GM19035 (cell line): Measurements from ENCODE around the gene FN1.
A peak's percentile ranks its signal among the peaks of the same experiment; 100 is the strongest.

Source experiments
- ATAC-seq: cut with Tn5 transposase; IDR thresholded peaks from one replicate; pipeline ENCODE4 v1.9.1; 2021; ENCODE audit not compliant: unreplicated experiment

The FN1 gene

DNA sequence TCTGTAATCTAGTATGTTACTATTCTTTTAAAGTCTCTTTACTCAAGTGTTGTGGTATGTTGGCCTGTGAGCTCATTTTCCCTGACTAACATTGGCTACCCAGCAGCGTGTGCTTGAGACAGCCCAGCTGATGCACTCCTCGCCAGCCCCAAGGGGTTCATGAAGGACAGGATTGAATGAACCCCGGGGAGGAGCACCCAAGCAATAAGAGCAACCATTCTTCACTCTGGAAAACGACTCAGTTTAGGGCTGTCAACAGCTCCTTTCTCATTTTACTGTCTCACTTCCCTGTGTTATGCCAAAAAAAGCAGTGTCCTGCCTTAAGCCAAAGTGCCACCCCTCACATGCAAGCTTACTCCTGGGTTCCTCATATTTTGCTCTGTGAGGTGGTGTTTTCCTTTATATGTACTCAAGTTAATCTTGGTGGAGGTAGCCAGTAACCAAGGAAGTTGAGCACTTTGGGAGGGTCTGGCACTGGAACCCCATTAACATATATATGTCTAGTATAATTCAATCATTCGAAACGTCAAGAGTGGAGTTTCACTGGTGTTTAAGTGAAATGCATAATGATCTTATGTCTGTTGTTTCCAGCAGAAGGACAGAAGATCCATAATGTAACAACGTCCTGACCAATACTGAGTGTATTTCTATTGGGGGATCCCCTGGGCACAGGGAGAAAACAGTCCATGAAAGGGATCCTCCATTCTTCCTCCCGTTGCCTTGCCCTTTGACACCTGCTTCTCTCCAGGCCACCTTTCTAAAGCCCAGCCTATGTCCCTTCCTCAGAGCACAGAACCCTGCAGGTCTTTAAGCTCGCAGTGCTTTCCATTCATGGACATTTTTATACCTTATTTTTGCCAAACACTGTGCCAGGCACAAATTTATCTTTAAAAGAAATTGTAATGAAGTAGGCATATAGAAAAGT, 80.8 kb downstream of the FN1 start:
- ATAC-seq = no peak

DNA sequence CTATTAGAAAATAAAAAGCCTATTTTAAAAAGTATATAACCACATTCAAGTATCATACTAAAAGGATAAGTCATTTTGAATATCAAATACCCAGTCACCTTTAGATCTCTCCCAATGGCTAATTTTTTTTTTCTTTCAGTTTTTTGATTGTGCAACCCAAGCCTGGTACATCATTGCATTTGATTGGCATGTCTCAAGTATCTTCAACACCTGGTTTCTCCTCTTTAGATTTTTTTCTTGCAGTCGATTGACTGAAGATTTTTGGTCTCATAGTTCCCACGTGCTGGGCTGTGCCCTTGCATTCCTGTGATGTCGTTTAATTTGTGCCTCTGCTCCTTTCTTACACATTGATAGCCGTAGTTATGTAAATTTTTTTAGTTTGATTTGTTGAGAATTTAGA, 83.3 kb downstream of the FN1 start:
- no peak for ATAC-seq

DNA sequence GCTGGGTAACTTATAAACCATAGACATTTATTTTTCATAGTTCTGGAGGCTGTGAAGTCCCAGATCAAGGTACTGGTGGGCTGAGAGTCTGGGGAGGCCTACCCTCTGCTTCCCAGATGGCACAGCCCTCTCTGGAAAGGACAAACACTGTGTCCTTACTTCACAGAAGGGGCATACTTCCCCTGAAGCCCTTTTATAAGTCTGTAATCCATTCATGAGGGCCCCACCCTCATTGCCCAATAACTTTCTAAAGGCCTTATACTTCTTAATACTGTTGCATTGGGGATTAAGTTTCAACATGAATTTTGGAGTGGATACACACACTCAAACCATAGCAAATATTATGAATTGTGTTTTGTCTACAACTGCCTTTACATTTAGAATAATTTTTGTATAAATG, 88.0 kb downstream of the FN1 start:
- ATAC-seq = no peak

DNA sequence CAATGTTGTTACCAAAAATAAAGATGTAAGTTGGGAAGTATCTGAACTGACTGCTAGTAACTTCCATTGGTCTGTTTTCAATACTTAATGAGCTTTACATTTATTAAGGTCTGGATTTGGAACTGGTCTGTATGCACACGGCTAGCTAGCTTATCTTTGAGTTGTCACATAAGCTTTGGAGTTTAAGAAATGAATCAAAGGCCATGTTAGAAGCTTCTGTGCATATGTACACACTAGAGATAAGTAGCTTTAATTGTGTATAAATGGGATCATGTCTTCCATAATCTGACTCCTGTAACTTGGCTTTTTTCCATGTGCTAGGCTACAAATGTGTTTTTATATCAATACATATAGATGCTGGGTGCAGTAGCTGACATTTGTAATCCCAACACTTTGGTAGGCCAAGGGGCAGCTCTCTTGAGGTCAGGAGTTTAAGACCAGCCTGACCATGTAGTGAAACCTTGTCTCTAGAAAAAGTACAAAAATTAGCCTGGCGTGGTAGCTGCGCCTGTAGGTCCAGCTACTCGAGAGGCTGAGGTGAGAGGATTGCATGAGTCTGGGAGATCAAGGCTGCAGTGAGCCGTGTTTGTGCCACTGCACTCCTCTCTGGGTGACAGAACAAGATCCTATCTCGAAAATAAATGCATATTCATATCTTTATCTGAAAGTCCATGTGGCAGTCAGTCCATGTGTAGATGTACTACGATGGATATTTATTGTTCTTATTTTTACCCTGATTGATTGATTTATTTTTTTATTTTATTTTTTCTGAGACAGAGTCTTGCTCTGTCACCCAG, 96.8 kb downstream of the FN1 start:
- ATAC-seq = no peak

DNA sequence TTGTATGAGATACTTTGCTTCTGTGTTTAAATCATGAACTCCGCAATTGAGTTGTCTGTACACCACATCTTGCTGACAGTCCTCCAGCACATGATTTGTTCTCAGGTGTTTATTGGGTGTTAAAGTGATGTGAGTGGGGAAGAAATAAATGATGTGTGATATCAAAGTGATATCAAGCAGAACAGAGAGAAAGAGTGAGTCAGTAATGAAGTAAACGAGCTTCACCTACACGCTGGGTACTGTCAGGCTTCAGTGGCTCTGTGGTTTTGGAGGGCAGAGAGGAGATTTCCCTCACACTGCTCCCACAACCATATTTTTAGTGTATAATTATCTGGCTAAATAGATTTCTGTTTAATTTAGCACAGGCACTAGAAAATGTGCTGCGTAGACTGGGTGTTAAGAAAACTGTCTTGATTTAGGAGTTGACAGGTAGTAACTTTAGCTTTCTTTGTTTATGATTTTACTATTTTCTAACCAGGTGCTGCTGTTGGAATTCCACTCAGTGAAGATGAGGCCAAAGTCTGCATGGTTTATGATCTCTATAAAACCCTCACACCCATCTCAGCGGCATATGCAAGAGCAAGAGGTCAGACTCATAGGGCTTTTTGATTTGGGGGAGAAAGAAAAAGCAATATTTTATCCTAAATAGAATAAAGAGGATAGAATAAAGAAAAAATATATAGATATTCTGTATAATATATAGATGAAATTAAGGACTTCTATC, 102.8 kb downstream of the FN1 start:
- no peak for ATAC-seq

DNA sequence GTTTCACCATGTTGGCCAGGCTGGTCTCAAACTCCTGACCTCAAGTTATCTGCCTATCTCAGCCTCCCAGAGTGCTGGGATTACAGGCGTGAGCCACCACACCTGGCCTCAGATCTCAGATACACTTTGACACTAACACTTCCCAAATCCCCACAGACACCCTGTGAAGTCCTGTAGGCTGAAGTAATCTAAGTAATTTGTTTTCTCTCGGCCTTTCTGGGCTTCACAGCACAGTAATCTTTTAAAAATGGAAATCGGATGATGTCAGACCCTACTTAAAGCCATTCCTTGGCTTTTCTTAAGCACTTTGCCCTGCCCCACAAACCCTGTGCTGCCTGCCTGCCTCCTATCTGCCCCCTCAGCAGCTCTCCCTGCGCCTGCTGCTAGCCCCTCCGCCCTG, 107.8 kb downstream of the FN1 start:
- ATAC-seq = no peak

DNA sequence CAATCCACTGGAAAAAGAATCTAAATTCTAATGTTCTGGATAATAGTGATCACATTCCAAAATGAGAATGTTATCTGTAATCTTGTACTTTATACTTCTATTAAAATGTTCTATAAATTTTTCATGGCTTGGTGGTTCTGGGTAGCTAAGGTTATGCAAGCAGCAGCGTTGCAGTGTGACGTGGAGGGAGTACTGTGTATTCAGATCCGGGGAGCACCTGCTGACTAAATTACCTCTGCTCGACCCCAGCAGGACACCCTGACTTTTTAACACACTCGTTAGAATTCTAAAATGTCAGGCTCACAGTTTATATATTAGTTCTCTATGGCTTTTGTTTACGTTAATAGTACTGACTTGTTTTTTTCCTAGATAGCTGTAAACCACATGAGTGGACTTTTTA, 111.1 kb downstream of the FN1 start:
- ATAC-seq = no peak

DNA sequence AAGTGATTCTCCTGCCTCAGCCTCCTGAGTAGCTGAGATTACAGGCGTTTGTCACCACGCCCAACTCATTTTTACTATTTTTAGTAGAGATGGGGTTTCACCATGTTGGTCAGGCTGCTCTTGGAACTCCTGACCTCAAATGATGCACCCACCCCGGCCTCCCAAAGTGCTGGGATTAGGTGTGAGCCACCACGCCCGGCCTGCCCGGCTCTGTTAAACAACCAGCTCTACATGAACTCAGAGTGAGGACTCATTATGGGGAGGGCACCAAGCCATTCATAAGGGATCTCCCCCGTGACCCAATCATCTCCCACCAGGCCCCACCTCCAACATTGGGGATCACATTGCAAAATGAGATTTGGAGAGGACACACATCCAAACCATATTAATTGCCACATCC, 115.2 kb downstream of the FN1 start:
- ATAC-seq = no peak

DNA sequence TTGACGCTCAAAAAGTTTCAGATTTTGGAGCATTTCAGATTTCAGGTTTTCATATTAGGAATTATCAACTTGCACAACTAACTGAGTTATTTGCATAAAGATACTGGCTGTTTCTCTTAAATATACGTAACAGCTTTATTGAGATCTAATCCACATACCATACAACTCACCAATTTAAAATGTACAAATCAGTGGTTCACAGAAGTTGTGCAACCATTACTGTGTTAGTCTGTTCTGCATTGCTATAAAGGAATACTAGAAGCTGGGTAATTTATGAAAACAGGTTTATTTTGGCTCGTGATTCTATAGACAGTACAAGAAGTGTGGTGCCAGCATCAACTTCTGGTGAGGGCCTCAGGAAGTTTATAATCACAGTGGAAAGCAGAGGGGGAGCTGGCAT, 115.8 kb downstream of the FN1 start:
- no peak for ATAC-seq

DNA sequence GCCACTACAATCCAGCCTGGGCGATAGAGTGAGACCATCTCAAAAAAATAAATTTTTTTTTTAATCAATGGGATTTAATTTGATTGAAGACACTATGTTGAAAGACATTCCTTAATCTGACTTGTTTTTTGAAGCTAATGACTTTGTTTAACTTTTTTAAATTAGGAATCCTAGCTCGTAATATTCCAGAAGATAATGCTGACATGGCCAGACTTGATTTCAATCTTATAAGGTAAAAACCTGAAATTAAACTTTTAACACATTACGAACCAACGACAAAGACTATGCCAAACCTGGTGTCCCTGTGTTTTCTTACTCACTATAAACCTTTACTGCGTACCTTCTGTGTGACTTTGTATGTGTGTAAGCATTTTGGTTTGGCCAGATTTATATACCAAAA, 116.4 kb downstream of the FN1 start:
- no peak for ATAC-seq

DNA sequence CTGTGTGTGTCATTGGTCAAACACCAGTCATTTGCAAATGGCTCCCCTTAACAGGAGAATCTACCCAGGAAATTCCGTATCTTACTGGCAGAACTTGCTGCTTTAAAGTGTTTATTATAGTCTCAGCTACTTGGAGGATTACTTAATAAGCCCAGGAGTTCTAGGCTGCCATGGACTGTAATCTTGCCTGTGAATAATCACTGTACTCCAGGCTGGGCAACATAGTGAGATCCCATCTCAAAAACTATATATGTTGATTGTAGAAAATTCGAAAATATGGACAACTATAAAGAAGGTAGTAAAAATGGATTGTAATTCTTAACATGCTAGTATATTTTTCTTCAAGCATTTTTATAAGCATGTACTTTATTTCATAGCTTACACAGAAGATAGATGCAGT, 119.5 kb downstream of the FN1 start:
- ATAC-seq = no peak

DNA sequence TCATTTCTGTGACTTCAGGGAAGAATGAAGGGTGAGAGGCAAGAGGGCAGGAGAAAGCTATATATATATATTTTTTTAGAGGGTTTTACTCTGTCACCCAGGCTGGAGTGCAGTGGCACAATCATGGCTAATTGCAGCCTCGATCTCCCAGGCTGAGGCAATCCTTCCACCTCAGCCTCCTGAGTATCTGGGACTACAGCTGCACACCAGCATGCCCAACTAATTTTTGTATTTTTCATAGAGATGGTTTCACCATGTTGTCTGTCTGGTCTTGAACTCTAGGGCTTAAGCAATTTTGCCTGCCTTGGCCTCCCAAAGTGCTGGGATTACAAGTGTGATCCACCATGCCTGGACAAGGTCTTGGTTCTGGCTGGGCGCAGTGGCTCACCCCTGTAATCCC, 120.6 kb downstream of the FN1 start:
- no peak for ATAC-seq

DNA sequence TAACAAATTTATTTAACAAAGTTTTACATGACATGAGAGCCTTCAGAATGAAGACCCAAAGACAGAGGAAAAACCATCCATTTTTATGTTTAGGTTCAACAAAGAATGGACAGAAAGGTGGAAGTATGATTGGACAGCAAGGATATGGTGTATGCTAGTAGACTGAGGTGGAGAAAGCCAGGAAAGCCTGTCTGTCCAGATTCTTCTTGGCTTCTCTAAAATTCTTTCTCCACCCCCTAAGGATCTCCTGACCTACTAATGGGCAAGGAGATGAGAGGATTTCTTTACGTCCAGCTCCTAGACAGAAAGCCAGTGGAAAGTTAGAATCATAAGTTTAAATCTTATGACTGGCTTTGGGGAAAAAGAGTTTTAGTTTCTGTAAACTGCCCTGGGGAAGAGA, 121.0 kb downstream of the FN1 start:
- no peak for ATAC-seq

DNA sequence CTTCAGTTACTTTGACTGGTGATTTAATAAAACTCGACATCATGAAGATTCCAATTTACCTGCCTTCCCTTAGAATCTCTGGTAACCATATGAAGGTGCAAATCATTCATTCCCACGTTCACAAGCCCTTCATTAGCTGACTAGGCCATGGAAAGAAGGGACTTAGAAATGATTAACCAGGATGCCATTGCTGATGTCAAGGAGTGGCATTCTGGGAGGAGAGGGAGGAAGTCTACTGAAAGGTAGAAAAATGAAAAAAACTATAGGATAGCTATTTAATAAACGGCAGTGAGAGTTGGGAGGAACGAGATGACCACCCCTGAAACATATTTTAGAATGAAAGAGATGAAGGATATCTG, 122.6 kb downstream of the FN1 start:
- no peak for ATAC-seq

DNA sequence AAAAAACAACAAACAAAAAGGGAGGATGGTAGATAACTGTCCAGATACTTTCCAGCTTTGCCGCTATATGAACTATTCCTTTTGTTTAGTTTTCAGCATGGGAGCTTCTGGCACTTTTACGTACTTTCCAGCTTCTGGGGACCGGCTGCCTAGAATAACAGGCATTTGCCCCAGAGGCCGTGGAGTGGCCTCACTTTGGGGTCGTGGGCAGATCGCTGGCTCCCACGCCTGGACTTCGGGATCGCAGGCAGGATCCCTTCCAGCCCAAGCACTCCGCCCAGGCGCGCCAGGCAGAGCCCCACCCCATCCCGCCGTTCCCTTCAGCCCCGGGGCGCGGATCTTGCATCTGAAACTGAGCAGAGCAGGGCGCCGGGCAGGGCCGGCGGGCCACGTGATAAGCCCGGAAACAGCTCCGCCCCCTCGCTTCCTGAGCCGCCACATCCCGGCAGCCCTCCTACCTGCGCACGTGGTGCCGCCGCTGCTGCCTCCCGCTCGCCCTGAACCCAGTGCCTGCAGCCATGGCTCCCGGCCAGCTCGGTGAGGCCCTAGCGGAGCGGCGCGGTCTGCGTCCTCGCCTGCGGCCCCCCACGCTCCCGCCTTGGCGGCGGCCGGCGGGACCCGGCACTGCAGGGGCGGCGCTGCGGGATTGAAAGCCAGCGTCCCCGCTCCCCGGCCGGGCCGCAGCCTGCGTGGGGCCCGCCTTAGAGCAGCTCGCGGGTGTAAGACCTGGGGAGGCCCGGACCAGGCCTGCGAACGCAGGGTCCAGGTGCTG, 124.1 kb downstream of the FN1 start, which contains the start of gene ATIC:
ATIC (plus strand) TSS at position 435 of the 772 bp plus-strand sequence; CDS start at position 519, 84 bp downstream.
- ATAC-seq = peak; percentile 98

DNA sequence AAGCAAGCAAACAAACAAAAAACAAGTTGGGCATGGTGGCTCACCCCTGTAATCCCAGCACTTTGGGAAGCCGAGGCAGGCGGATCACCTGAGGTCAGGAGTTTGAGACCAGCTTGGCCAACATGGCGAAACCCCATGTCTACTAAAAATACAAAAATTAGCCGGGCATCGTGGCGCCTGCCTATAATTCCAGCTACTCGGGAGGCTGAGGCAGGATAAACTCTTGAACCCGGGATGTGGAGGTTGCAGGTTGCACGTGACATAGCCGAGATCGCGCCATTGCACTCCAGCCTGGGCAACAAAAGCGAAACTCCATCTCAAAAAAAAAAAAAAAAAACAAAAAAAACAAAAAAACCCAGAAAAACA, 124.6 kb downstream of the FN1 start:
- peak; percentile 36 for ATAC-seq
